Measurements from ENCODE around the gene UBR3.

Gene UBR3

GRCh38 chr2:170005702-170006101 lies 178.4 kb downstream of the UBR3 start:
- Histone ChIP-seq H3K4me3 (replicated peaks; ENCODE audit: low read depth, low read length) (no peak overlapping the region), H3K36me3 (ENCODE audit: control insufficient read depth, insufficient read depth, low read length) (no peaks in the 10 kb centered on the region; the same call in 1 of the 2 replicates), H3K27me3 (replicated peaks; ENCODE audit: control insufficient read depth, insufficient read depth, low read length) (no peaks in the 10 kb centered on the region)
- no peak for TF ChIP-seq CTCF (IDR thresholded peaks at IDR 0.05; ENCODE audit: insufficient read depth, low read length, poor library complexity, severe bottlenecking)
- no peak for DNase-seq (ENCODE audit: extremely low read depth, insufficient read length)

- no peak overlapping the region for H3K4me3 ChIP-seq (replicated peaks; ENCODE audit: low read depth, low read length)
- no peak for DNase-seq (ENCODE audit: extremely low read depth, insufficient read length)
- H3K27me3 ChIP-seq (replicated peaks; ENCODE audit: control insufficient read depth, insufficient read depth, low read length) = no peaks in the 10 kb centered on the region
- H3K36me3 ChIP-seq (ENCODE audit: control insufficient read depth, insufficient read depth, low read length) = no peaks in the 10 kb centered on the region; the same call in 1 of the 2 replicates
- no peak for TF ChIP-seq CTCF (IDR thresholded peaks at IDR 0.05; ENCODE audit: insufficient read depth, low read length, poor library complexity, severe bottlenecking)
Measured at GRCh38 chr2:170006587-170007325, 179.5 kb downstream of the UBR3 start.

GRCh38 chr2:170009209-170009608 lies 182.0 kb downstream of the UBR3 start:
- no peaks in the 10 kb centered on the region; the same call in 1 of the 2 replicates for H3K36me3 ChIP-seq (ENCODE audit: control insufficient read depth, insufficient read depth, low read length)
- no peak for TF ChIP-seq CTCF (IDR thresholded peaks at IDR 0.05; ENCODE audit: insufficient read depth, low read length, poor library complexity, severe bottlenecking)

GRCh38 chr2:170012773-170013172 lies 185.5 kb downstream of the UBR3 start:
- DNase-seq (ENCODE audit: extremely low read depth, insufficient read length) = no peak
- no peak overlapping the region for H3K4me3 ChIP-seq (replicated peaks; ENCODE audit: low read depth, low read length)
- no peaks in the 10 kb centered on the region for H3K36me3 ChIP-seq (ENCODE audit: control insufficient read depth, insufficient read depth, low read length)
- H3K27me3 ChIP-seq (replicated peaks; ENCODE audit: control insufficient read depth, insufficient read depth, low read length) = no peaks in the 10 kb centered on the region
- no peak for TF ChIP-seq CTCF (IDR thresholded peaks at IDR 0.05; ENCODE audit: insufficient read depth, low read length, poor library complexity, severe bottlenecking)

More at GRCh38 chr2:170009209-170009608, 182.0 kb downstream of the UBR3 start:
- DNase-seq (ENCODE audit: extremely low read depth, insufficient read length) = no peak
- Histone ChIP-seq H3K4me3 (replicated peaks; ENCODE audit: low read depth, low read length) (no peak overlapping the region), H3K27me3 (replicated peaks; ENCODE audit: control insufficient read depth, insufficient read depth, low read length) (no peaks in the 10 kb centered on the region)

GRCh38 chr2:170013802-170014551 lies 186.7 kb downstream of the UBR3 start:
- DNase-seq (ENCODE audit: extremely low read depth, insufficient read length) = no peak
- TF ChIP-seq CTCF (IDR thresholded peaks at IDR 0.05; ENCODE audit: insufficient read depth, low read length, poor library complexity, severe bottlenecking) = no peak
- Histone ChIP-seq H3K36me3 (ENCODE audit: control insufficient read depth, insufficient read depth, low read length) (peaks cover 2% of the 10 kb centered on the region; the same call in 1 of the 2 replicates), H3K27me3 (replicated peaks; ENCODE audit: control insufficient read depth, insufficient read depth, low read length) (no peaks in the 10 kb centered on the region), H3K4me3 (replicated peaks; ENCODE audit: low read depth, low read length) (no peak overlapping the region)

Data from GM06990 (cell line).